ENCODE results near the gene SV2C. TPM values are rescaled to one million over a fixed set of nuclear protein-coding genes. Genes with fewer than 3 reads are reported as not detected.

SV2C gene
- total and polyA plus RNA-seq, 10 of the 15 experiments (the other 5 are each of a cell fraction or from before 2014, with no cell fraction given), result under 0.01 to 1.1 (median 0.63) TPM

DNA sequence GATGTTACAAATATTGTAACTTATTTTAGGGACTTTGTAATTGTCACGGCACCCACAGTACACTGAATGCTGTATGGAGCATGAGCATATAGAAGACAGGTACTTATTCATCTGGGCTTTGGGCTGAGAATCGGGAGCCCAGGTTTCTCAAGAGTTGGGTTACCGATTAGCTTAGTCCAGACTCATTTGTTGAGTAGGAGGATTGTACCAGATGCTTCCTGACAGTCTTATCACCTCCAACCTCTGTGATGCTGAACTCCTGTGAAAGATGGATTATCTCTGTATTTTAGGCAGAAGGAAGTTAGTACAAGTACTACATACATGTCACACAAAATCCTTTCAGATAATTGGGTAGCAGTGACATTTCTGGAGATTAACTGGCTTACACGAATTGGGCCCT lies 79.2 kb downstream of the SV2C start:
- no peaks in the 10 kb centered on the region for H4K20me1 ChIP-seq (ENCODE audit: control insufficient read depth, insufficient read depth)
- H3K4me2 ChIP-seq (ENCODE audit: control insufficient read depth, insufficient read depth), result no peak overlapping the region
- no peaks in the 10 kb centered on the region for H3K79me2 ChIP-seq (ENCODE audit: control insufficient read depth, insufficient read depth, low read length)
- no TSS peak for BruUV-seq (replicated peaks)
- H2AFZ ChIP-seq (ENCODE audit: control insufficient read depth, low read depth, low read length), result no peak overlapping the region
- 26% methylated on average over 4 of the region's 4 CpGs for WGBS (ENCODE audit: insufficient coverage, insufficient replicate concordance, low lambda C conversion rate, missing lambda C conversion rate)
- RAD21 ChIA-PET (ENCODE audit: unreplicated experiment), result no interaction called here
- H3K36me3 ChIP-seq (ENCODE audit: control insufficient read depth in 2 of 2, insufficient read depth in 2 of 2, low read length in 1 of 2), result no peaks in the 10 kb centered on the region
- no peak overlapping the region for H3K4me3 ChIP-seq
- POLR2A ChIA-PET, result no interaction called here
- in situ Hi-C loops (cut with MboI), result no loop called here
- intact Hi-C loops (cut with micrococcal nuclease; ENCODE audit: unreplicated experiment), result no loop called here
- DNase-seq (ENCODE audit: low read depth, low spot score) (no peak), FAIRE-seq (no peak), ATAC-seq (no peak)
- no peaks in the 10 kb centered on the region for H3K4me1 ChIP-seq (ENCODE audit: control insufficient read depth, insufficient read depth, low read length)
- H3K9ac ChIP-seq (ENCODE audit: control insufficient read depth, insufficient read depth, low read length), result no peak overlapping the region
- TF ChIP-seq POLR2AphosphoS5 (IDR thresholded peaks at IDR 0.05; ENCODE audit: low read length) (no peak), SP1 (IDR thresholded peaks at IDR 0.05; ENCODE audit: low read depth, low read length) (no peak), DPF2 (IDR thresholded peaks at IDR 0.05) (no peak), SMAD1 (IDR thresholded peaks at IDR 0.05; ENCODE audit: low read depth, partially characterized antibody) (no peak), CEBPB (IDR thresholded peaks at IDR 0.05; ENCODE audit: borderline replicate concordance in 1 of 2, low read depth in 2 of 2, low read length in 2 of 2) (no peak)
- SMC1A ChIA-PET (ENCODE audit: uncharacterized antibody, unreplicated experiment), result interaction anchor here (1.0 kb wide), 1 partner anchor 9 kb away, joined by 3 read pairs; no protein-coding TSS in a partner anchor
- CTCF ChIA-PET, result interaction anchor here (1.4 to 2.0 kb wide), 2 partner anchors 13 to 16 kb away, joined by 5 to 10 read pairs; no protein-coding TSS in a partner anchor
- no peaks in the 10 kb centered on the region for H3K9me3 ChIP-seq (replicated peaks; ENCODE audit: control insufficient read depth, insufficient read depth, low read length)
- no peaks in the 10 kb centered on the region for H3K27me3 ChIP-seq (replicated peaks in 1 of 2; ENCODE audit: control insufficient read depth in 2 of 2, insufficient read depth in 2 of 2, low read length in 1 of 2)
- no peak overlapping the region for H3K27ac ChIP-seq (ENCODE audit: control insufficient read depth, insufficient read depth)

DNA sequence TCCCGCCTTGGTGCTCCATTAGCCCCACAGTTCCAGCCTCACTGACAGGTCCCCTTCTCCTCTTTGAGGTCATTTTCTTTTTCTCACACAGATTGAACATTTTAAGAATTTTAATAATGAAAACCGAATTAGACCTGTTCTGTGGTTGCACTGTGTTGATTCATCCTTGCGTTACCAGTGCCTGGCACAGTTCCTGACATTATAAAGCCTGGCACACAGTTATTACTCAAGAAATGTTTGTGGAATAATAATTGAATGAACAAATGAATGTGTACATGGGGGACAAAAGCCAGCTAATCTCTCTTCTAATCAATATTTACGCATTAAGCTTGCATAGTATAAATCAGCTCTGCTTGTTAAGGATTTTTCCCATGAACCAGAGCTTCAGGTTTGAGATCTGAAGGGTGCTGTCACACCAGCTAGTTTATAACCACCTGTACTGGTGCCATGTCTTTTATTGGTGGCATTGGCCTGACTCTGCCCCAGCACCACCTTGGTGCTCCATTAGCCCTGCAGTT lies 80.0 kb downstream of the SV2C start:
- intact Hi-C loops (cut with micrococcal nuclease; ENCODE audit: unreplicated experiment) (no loop called here), in situ Hi-C loops (cut with MboI) (no loop called here)
- CTCF ChIA-PET, result interaction anchor here (0.7 to 4.9 kb wide), 2 partner anchors 12 to 480 kb away, joined by 3 to 43 read pairs; no protein-coding TSS in a partner anchor
- TF ChIP-seq PAX5 (IDR thresholded peaks at IDR 0.05; ENCODE audit: borderline replicate concordance, low read depth, low read length) (no peak), ZSCAN29 (IDR thresholded peaks at IDR 0.05) (no peak), GABPA (IDR thresholded peaks at IDR 0.05; ENCODE audit: low read depth) (no peak), BACH1 (IDR thresholded peaks at IDR 0.05; ENCODE audit: borderline replicate concordance) (no peak), IKZF2 (IDR thresholded peaks at IDR 0.05) (no peak), RELB (IDR thresholded peaks at IDR 0.05; ENCODE audit: low read depth) (no peak), ZNF622 (IDR thresholded peaks at IDR 0.05) (no peak), WRNIP1 (IDR thresholded peaks at IDR 0.05; ENCODE audit: borderline replicate concordance, low read depth, low read length) (no peak), SMAD5 (IDR thresholded peaks at IDR 0.05; ENCODE audit: low read depth) (no peak), EGR1 (IDR thresholded peaks at IDR 0.05; ENCODE audit: borderline replicate concordance in 1 of 2, low read depth in 2 of 2, low read length in 2 of 2) (no peak), BCL11A (IDR thresholded peaks at IDR 0.05; ENCODE audit: low read depth, low read length) (no peak), CREM (IDR thresholded peaks at IDR 0.05; ENCODE audit: low read depth) (no peak), SP1 (IDR thresholded peaks at IDR 0.05; ENCODE audit: low read depth, low read length) (no peak), BRCA1 (IDR thresholded peaks at IDR 0.05; ENCODE audit: low read depth, low read length) (no peak)
- BruUV-seq (replicated peaks), result no TSS peak
- Histone ChIP-seq H3K27ac (ENCODE audit: control insufficient read depth, insufficient read depth) (no peak overlapping the region), H3K4me2 (ENCODE audit: control insufficient read depth, insufficient read depth) (no peak overlapping the region), H3K9me3 (replicated peaks; ENCODE audit: control insufficient read depth, insufficient read depth, low read length) (no peaks in the 10 kb centered on the region), H3K4me1 (ENCODE audit: control insufficient read depth, insufficient read depth, low read length) (no peaks in the 10 kb centered on the region), H3K27me3 (replicated peaks in 1 of 2; ENCODE audit: control insufficient read depth in 2 of 2, insufficient read depth in 2 of 2, low read length in 1 of 2) (no peaks in the 10 kb centered on the region), H3K36me3 (ENCODE audit: control insufficient read depth in 2 of 2, insufficient read depth in 2 of 2, low read length in 1 of 2) (no peaks in the 10 kb centered on the region), H3K79me2 (ENCODE audit: control insufficient read depth, insufficient read depth, low read length) (no peaks in the 10 kb centered on the region), H4K20me1 (ENCODE audit: control insufficient read depth, insufficient read depth) (no peaks in the 10 kb centered on the region), H3K4me3 (no peak overlapping the region), H2AFZ (ENCODE audit: control insufficient read depth, low read depth, low read length) (no peak overlapping the region), H3K9ac (ENCODE audit: control insufficient read depth, insufficient read depth, low read length) (no peak overlapping the region)
- ATAC-seq (no peak), FAIRE-seq (no peak), DNase-seq (ENCODE audit: low read depth, low spot score) (no peak)
- POLR2A ChIA-PET, result no interaction called here
- SMC1A ChIA-PET (ENCODE audit: uncharacterized antibody, unreplicated experiment), result interaction anchor here (0.6 to 4.9 kb wide), 2 partner anchors 12 to 634 kb away, joined by 3 to 27 read pairs; no protein-coding TSS in a partner anchor
- 36% methylated on average over 4 of the region's 4 CpGs for WGBS (ENCODE audit: insufficient coverage, insufficient replicate concordance, low lambda C conversion rate, missing lambda C conversion rate)
- RAD21 ChIA-PET (ENCODE audit: unreplicated experiment), result no interaction called here
